ENCODE results near the gene OTUD1. TPM values are rescaled to one million over a fixed set of nuclear protein-coding genes. Genes with fewer than 3 reads are reported as not detected.

The OTUD1 gene
- total and polyA plus RNA-seq, 12 donors = 11.4 to 617 (median 32.2) TPM

- intact Hi-C loops (cut with DNase I) = loop anchor here in 3 of 10 donors (5.0 kb wide), 3 partner anchors 34 to 56 kb away; partner anchors contain the start of gene OTUD1 (in 2 of the 3)
- no peaks in the 10 kb centered on the region for H3K36me3 ChIP-seq
- TF ChIP-seq CTCF (IDR thresholded peaks at IDR 0.05) = no peak
- DNase-seq (no peak), ATAC-seq (peak in 3 of 8 donors; percentile 28 to 43 (median 37))
- no peaks in the 10 kb centered on the region for H3K9me3 ChIP-seq
- H3K27ac ChIP-seq = peak overlapping the region in 7 of 10 donors; percentile 8 to 88 (median 70)
- H3K4me3 ChIP-seq = no peak overlapping the region
- 35 to 47% methylated on average over 1 of the region's 1 CpG for WGBS, 2 donors
- H3K4me1 ChIP-seq = peaks cover 0 to 48% (median 9%) of the 10 kb centered on the region in 9 donors
- no peaks in the 10 kb centered on the region for H3K27me3 ChIP-seq
Measured at GRCh38 chr10:23403278-23403677, 35.6 kb upstream of the OTUD1 start.

- no peaks in the 10 kb centered on the region for H3K27me3 ChIP-seq
- no peak for DNase-seq
- H3K27ac ChIP-seq = peak overlapping the region in 7 of 10 donors; percentile 8 to 88 (median 70)
- ATAC-seq = no peak
- no peak overlapping the region for H3K4me3 ChIP-seq
- H3K36me3 ChIP-seq = no peaks in the 10 kb centered on the region
- intact Hi-C loops (cut with DNase I) = loop anchor here in 3 of 10 donors (5.0 kb wide), 3 partner anchors 34 to 56 kb away; partner anchors contain the start of gene OTUD1 (in 2 of the 3)
- WGBS, 2 donors = 64 to 69% methylated on average over 3 of the region's 3 CpGs
- H3K9me3 ChIP-seq = no peaks in the 10 kb centered on the region
- peaks cover 0 to 48% (median 9%) of the 10 kb centered on the region in 9 donors for H3K4me1 ChIP-seq
- no peak for TF ChIP-seq CTCF (IDR thresholded peaks at IDR 0.05)
Measured at GRCh38 chr10:23403719-23404118, 35.2 kb upstream of the OTUD1 start.

- intact Hi-C loops (cut with DNase I) = loop anchor here in 3 of 10 donors (5.0 kb wide), 3 partner anchors 33 to 57 kb away; partner anchors contain the start of gene OTUD1 (in 2 of the 3)
- H3K4me1 ChIP-seq = peaks cover 0 to 44% (median 9%) of the 10 kb centered on the region in 9 donors
- H3K27me3 ChIP-seq = no peaks in the 10 kb centered on the region
- no peak for TF ChIP-seq CTCF (IDR thresholded peaks at IDR 0.05)
- no peak for ATAC-seq
- H3K27ac ChIP-seq = peak overlapping the region in 7 of 10 donors; percentile 7 to 88 (median 70)
- no peaks in the 10 kb centered on the region for H3K9me3 ChIP-seq
- no peak for DNase-seq
- WGBS, 2 donors = 75 to 79% methylated on average over 5 of the region's 5 CpGs
- no peak overlapping the region for H3K4me3 ChIP-seq
- no peaks in the 10 kb centered on the region for H3K36me3 ChIP-seq
Measured at GRCh38 chr10:23404461-23404980, 34.4 kb upstream of the OTUD1 start.

DNA sequence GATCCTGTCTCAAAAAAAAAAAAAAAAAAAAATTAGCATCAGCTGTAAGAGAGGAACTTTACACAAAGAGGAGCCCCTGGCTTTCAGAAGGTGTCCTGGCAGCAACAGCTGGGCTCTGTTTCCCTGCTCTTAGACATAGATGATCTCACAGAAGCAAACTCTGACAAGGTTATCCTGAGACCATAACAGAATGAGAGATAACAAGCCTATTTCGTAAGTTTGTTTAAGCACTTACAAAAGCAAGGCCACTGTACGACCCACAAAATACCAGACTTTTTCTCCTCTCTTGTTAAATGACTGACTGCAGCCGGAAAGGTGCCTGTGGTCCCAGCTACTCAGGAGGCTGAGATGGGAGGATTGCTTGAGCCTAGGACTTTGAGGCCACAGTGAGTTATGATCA lies 33.3 kb upstream of the OTUD1 start:
- no peak for DNase-seq
- H3K36me3 ChIP-seq = no peaks in the 10 kb centered on the region
- 46 to 54% methylated on average over 3 of the region's 3 CpGs for WGBS, 2 donors
- no peaks in the 10 kb centered on the region for H3K27me3 ChIP-seq
- H3K27ac ChIP-seq = peak overlapping the region in 5 of 10 donors; percentile 38 to 88 (median 80)
- peak in 6 of 8 donors; percentile 43 to 72 (median 52) for ATAC-seq
- intact Hi-C loops (cut with DNase I) = no loop called here
- no peaks in the 10 kb centered on the region for H3K9me3 ChIP-seq
- peak in 1 of 9 donors; percentile 3 for TF ChIP-seq CTCF (IDR thresholded peaks at IDR 0.05)
- H3K4me3 ChIP-seq = no peak overlapping the region
- H3K4me1 ChIP-seq = peaks cover 0 to 44% (median 9%) of the 10 kb centered on the region in 9 donors

Measured in heart right ventricle (tissue), 16 donors.